Measurements from ENCODE around the gene OSBPL5.

GRCh38 chr11:3170044-3170755, 5.1 kb upstream of the OSBPL5 start:
- TF ChIP-seq CTCF (IDR thresholded peaks at IDR 0.05) (no peak), POLR2A (IDR thresholded peaks at IDR 0.05) (no peak), EP300 (IDR thresholded peaks at IDR 0.05) (no peak)
